ENCODE data around the gene GNG14.
A peak's percentile ranks its signal among the peaks of the same experiment; 100 is the strongest.
"Not testable (repeated sequence)": the region's sequence is repeated elsewhere in the genome, so short reads cannot be mapped to it uniquely, and the experiment has no call there.

The GNG14 gene

DNA sequence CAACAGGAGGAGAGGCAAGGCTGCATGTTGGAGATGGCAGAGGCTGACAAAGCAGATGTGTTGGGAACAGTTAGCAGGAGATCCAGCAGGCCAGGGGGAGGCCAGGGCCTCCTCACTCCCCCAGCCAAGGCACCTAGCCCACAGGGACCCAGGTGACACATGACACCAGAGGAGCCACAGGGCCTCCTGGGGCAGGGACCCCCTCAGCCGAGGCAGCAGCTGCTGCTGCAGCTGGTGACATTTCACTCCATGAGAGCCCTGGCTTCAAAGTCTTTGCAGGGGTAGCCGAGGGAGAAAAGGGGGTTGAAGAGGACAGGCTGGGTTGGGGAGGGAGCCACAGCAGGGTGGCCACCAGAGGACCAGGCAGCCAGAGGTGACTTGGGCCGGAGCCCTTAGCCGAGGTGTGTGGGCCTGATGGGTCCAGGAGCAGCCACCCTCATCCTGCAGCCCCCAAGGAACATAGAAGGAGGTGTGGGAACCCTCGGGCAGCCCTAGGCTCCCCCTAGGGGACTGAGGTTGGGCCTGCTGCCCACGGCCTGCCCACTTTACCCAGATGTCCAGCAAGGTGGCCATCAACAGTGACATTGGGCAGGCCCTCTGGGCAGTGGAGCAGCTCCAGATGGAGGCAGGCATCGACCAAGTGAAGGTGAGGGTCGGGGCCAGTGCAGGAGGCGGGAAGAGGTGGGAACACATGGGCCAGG is at the start of gene GNG14:
Gene GNG14 (plus strand): TSS at position 503 of the 701 bp plus-strand sequence. CDS start 51 bp downstream, at position 554.
- no peak for DNase-seq (ENCODE audit: low read depth, low spot score)
- Histone ChIP-seq H3K27ac (ENCODE audit: low read length) (no peak within 1 kb of the TSS), H3K9me3 (ENCODE audit: control insufficient read depth, insufficient read depth, low read length) (no peaks in the 10 kb centered on the region), H3K4me1 (ENCODE audit: control insufficient read depth, insufficient read depth, low read length) (no peaks in the 10 kb centered on the region), H3K4me3 (ENCODE audit: low read length) (no peak within 1 kb of the TSS), H3K27me3 (ENCODE audit: control insufficient read depth, insufficient read depth, low read length) (no peaks in the 10 kb centered on the region), H3K36me3 (ENCODE audit: control insufficient read depth, insufficient read depth, low read length) (no peaks in the 10 kb centered on the region)
- WGBS (ENCODE audit: insufficient coverage, insufficient read length) = no CpG with 5 or more reads among the region's 9 CpGs

DNA sequence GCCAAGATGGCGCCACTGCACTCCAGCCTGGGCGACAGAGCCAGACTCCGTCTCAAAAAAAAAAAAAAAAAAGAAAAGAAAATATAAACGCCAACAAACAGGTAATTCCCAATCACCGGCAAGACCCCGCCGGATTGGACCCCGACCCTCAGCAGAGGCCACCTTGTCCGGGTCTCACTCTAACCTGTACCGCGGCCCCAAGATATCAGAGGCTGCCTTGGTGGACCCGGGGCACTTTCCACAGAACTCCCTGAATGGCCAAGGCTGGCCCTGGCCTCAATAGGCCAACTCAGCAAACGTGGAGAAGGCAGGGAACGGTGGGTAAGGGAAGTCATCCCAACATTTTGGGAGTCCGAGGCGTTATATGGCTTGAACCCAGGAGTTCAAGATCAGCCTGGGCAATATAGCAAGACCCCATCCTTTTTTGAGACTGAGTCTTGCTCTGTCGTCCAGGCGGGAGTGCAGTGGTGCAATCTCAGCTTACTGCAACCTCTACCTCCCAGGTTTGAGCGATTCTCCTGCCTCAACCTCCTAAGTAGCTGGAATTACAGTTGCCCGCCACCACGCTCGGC is 49.1 kb upstream of the GNG14 start:
- no CpG with 5 or more reads among the region's 22 CpGs for WGBS (ENCODE audit: insufficient coverage, insufficient read length)
- Histone ChIP-seq H3K27me3 (ENCODE audit: control insufficient read depth, insufficient read depth, low read length) (no peaks in the 10 kb centered on the region; the same call in 1 of the 2 replicates), H3K36me3 (ENCODE audit: control insufficient read depth, insufficient read depth, low read length) (no peaks in the 10 kb centered on the region), H3K4me1 (ENCODE audit: control insufficient read depth, insufficient read depth, low read length) (no peaks in the 10 kb centered on the region), H3K9me3 (ENCODE audit: control insufficient read depth, insufficient read depth, low read length) (no peaks in the 10 kb centered on the region; the same call in 1 of the 2 replicates), H3K27ac (ENCODE audit: low read length) (no peak overlapping the region), H3K4me3 (ENCODE audit: low read length) (no peak overlapping the region)
- DNase-seq (ENCODE audit: low read depth, low spot score) = no peak

- H3K27ac ChIP-seq (ENCODE audit: low read length) = no peak overlapping the region
- H3K27me3 ChIP-seq (ENCODE audit: control insufficient read depth, insufficient read depth, low read length) = no peaks in the 10 kb centered on the region; the same call in 1 of the 2 replicates
- whole genome bisulfite sequencing (ENCODE audit: insufficient coverage, insufficient read length) = no CpG with 5 or more reads among the region's 39 CpGs
- peak; percentile 71 for DNase-seq (ENCODE audit: low read depth, low spot score)
- no peaks in the 10 kb centered on the region for H3K4me1 ChIP-seq (ENCODE audit: control insufficient read depth, insufficient read depth, low read length)
- H3K36me3 ChIP-seq (ENCODE audit: control insufficient read depth, insufficient read depth, low read length) = no peaks in the 10 kb centered on the region
- H3K9me3 ChIP-seq (ENCODE audit: control insufficient read depth, insufficient read depth, low read length) = no peaks in the 10 kb centered on the region; the same call in 1 of the 2 replicates
- H3K4me3 ChIP-seq (ENCODE audit: low read length) = peak overlapping the region; percentile 16; the same call in 1 of the 2 replicates
Observed at GRCh38 chr19:12639901-12640613, 47.7 kb upstream of the GNG14 start.

GRCh38 chr19:12641456-12641855 is 46.3 kb upstream of the GNG14 start:
- Histone ChIP-seq H3K27me3 (ENCODE audit: control insufficient read depth, insufficient read depth, low read length) (no peaks in the 10 kb centered on the region; the same call in 1 of the 2 replicates), H3K36me3 (ENCODE audit: control insufficient read depth, insufficient read depth, low read length) (no peaks in the 10 kb centered on the region), H3K27ac (ENCODE audit: low read length) (no peak overlapping the region), H3K9me3 (ENCODE audit: control insufficient read depth, insufficient read depth, low read length) (no peaks in the 10 kb centered on the region; the same call in 1 of the 2 replicates), H3K4me3 (ENCODE audit: low read length) (no peak overlapping the region), H3K4me1 (ENCODE audit: control insufficient read depth, insufficient read depth, low read length) (no peaks in the 10 kb centered on the region)
- WGBS (ENCODE audit: insufficient coverage, insufficient read length) = no CpG with 5 or more reads among the region's 13 CpGs
- no peak for DNase-seq (ENCODE audit: low read depth, low spot score)

GRCh38 chr19:12642506-12642905 is 45.3 kb upstream of the GNG14 start:
- Histone ChIP-seq H3K9me3 (ENCODE audit: control insufficient read depth, insufficient read depth, low read length) (no peaks in the 10 kb centered on the region; the same call in 1 of the 2 replicates), H3K27me3 (ENCODE audit: control insufficient read depth, insufficient read depth, low read length) (no peaks in the 10 kb centered on the region; the same call in 1 of the 2 replicates), H3K36me3 (ENCODE audit: control insufficient read depth, insufficient read depth, low read length) (no peaks in the 10 kb centered on the region), H3K4me1 (ENCODE audit: control insufficient read depth, insufficient read depth, low read length) (no peaks in the 10 kb centered on the region), H3K27ac (ENCODE audit: low read length) (no peak overlapping the region), H3K4me3 (ENCODE audit: low read length) (no peak overlapping the region)
- DNase-seq (ENCODE audit: low read depth, low spot score) = no peak
- no CpG with 5 or more reads among the region's 26 CpGs for WGBS (ENCODE audit: insufficient coverage, insufficient read length)

GRCh38 chr19:12643716-12644115 is 44.1 kb upstream of the GNG14 start:
- H3K4me1 ChIP-seq (ENCODE audit: control insufficient read depth, insufficient read depth, low read length); DNase-seq (ENCODE audit: low read depth, low spot score); H3K27ac ChIP-seq (ENCODE audit: low read length); H3K27me3 ChIP-seq (ENCODE audit: control insufficient read depth, insufficient read depth, low read length); H3K9me3 ChIP-seq (ENCODE audit: control insufficient read depth, insufficient read depth, low read length); H3K36me3 ChIP-seq (ENCODE audit: control insufficient read depth, insufficient read depth, low read length); H3K4me3 ChIP-seq (ENCODE audit: low read length): not testable (repeated sequence)
- WGBS (ENCODE audit: insufficient coverage, insufficient read length) = no CpG with 5 or more reads among the region's 14 CpGs

- H3K9me3 ChIP-seq (ENCODE audit: control insufficient read depth, insufficient read depth, low read length) = no peaks in the 10 kb centered on the region
- DNase-seq (ENCODE audit: low read depth, low spot score) = no peak
- WGBS (ENCODE audit: insufficient coverage, insufficient read length) = no CpG with 5 or more reads among the region's 10 CpGs
- no peaks in the 10 kb centered on the region for H3K36me3 ChIP-seq (ENCODE audit: control insufficient read depth, insufficient read depth, low read length)
- no peaks in the 10 kb centered on the region for H3K4me1 ChIP-seq (ENCODE audit: control insufficient read depth, insufficient read depth, low read length)
- no peak overlapping the region for H3K27ac ChIP-seq (ENCODE audit: low read length)
- no peaks in the 10 kb centered on the region; the same call in 1 of the 2 replicates for H3K27me3 ChIP-seq (ENCODE audit: control insufficient read depth, insufficient read depth, low read length)
- no peak overlapping the region for H3K4me3 ChIP-seq (ENCODE audit: low read length)
Observed at GRCh38 chr19:12646551-12646950, 41.2 kb upstream of the GNG14 start.

GRCh38 chr19:12647047-12647446 is 40.8 kb upstream of the GNG14 start:
- Histone ChIP-seq H3K27ac (ENCODE audit: low read length) (no peak overlapping the region), H3K4me1 (ENCODE audit: control insufficient read depth, insufficient read depth, low read length) (no peaks in the 10 kb centered on the region), H3K27me3 (ENCODE audit: control insufficient read depth, insufficient read depth, low read length) (no peaks in the 10 kb centered on the region), H3K36me3 (ENCODE audit: control insufficient read depth, insufficient read depth, low read length) (no peaks in the 10 kb centered on the region), H3K4me3 (ENCODE audit: low read length) (no peak overlapping the region), H3K9me3 (ENCODE audit: control insufficient read depth, insufficient read depth, low read length) (no peaks in the 10 kb centered on the region)
- WGBS (ENCODE audit: insufficient coverage, insufficient read length) = no CpG with 5 or more reads among the region's 8 CpGs
- no peak for DNase-seq (ENCODE audit: low read depth, low spot score)

GRCh38 chr19:12647490-12648071 is 40.2 kb upstream of the GNG14 start:
- no peak for DNase-seq (ENCODE audit: low read depth, low spot score)

DNA sequence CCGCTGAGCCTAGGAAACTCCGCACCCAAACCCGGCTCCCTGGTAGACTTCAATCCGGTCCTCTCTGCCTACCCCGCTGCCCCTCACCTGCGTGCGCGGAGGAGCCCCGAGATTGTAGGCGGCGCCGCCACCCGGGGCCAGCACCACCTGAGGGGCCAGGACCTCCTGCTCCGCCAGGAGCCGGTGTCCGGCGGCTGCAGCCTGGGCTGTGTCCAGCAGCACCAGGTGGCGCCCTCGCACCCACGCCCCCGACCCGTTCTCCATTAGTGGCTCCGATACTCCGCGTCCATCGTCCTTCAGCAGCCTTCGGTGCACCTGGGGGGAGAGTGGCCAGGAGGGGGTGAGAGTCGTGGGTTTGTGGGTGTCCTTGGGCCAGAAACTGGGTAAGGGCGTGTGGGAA is 39.7 kb upstream of the GNG14 start:
- DNase-seq (ENCODE audit: low read depth, low spot score) = no peak
- H3K27ac ChIP-seq (ENCODE audit: low read length) = no peak overlapping the region
- 100% methylated on average over 1 of the region's 29 CpGs for WGBS (ENCODE audit: insufficient coverage, insufficient read length)
- H3K9me3 ChIP-seq (ENCODE audit: control insufficient read depth, insufficient read depth, low read length) = no peaks in the 10 kb centered on the region
- no peak overlapping the region for H3K4me3 ChIP-seq (ENCODE audit: low read length)
- no peaks in the 10 kb centered on the region for H3K4me1 ChIP-seq (ENCODE audit: control insufficient read depth, insufficient read depth, low read length)
- no peaks in the 10 kb centered on the region for H3K36me3 ChIP-seq (ENCODE audit: control insufficient read depth, insufficient read depth, low read length)
- no peaks in the 10 kb centered on the region for H3K27me3 ChIP-seq (ENCODE audit: control insufficient read depth, insufficient read depth, low read length)

More at GRCh38 chr19:12647490-12648071, 40.2 kb upstream of the GNG14 start:
- no peaks in the 10 kb centered on the region for H3K27me3 ChIP-seq (ENCODE audit: control insufficient read depth, insufficient read depth, low read length)
- no peak overlapping the region for H3K27ac ChIP-seq (ENCODE audit: low read length)
- no CpG with 5 or more reads among the region's 31 CpGs for WGBS (ENCODE audit: insufficient coverage, insufficient read length)
- H3K4me3 ChIP-seq (ENCODE audit: low read length) = no peak overlapping the region
- no peaks in the 10 kb centered on the region for H3K4me1 ChIP-seq (ENCODE audit: control insufficient read depth, insufficient read depth, low read length)
- no peaks in the 10 kb centered on the region for H3K9me3 ChIP-seq (ENCODE audit: control insufficient read depth, insufficient read depth, low read length)
- H3K36me3 ChIP-seq (ENCODE audit: control insufficient read depth, insufficient read depth, low read length) = no peaks in the 10 kb centered on the region

Data from iPS DF 6.9 (cell line).